ENCODE data around the gene FLVCR1. TPM values are rescaled to one million over a fixed set of nuclear protein-coding genes. Genes with fewer than 3 reads are reported as not detected.

FLVCR1 gene
- total and polyA plus RNA-seq, 9 of the 15 experiments (the other 6 are each of a cell fraction or from before 2014, with no cell fraction given), result 5.2 to 18.0 (median 12.5) TPM

DNA sequence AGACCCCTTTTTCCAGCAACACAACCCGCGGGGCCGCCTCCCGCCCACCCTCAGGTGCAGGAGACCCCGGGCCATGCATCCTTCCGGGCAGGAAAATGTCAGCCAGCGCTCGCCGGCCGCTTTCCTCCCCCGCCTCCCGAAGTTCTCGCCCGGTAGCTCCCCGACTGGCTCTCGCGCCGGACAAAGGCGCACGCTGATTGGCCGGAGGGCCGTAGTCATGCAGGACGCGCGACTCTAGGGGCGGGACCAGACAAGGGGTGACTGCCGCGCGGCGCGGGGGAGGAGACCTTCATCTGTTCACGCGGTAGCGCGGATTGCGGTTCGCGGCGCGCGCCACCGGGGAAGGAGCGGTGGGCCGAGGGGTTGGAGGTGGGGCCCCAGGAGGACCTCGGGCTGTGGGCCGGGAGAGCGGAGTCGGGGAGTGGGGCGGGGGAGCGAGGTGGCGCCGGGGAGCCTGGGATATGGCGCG, at the start of gene FLVCR1 (continued):
- TF ChIP-seq FOXA1 (IDR thresholded peaks at IDR 0.05; ENCODE audit: borderline replicate concordance) (no peak), SMARCE1 (IDR thresholded peaks at IDR 0.05) (no peak; the same call in 1 of the 2 replicates), ZNF57 (CRISPR knock-in tag; IDR thresholded peaks at IDR 0.05) (no peak), ZBTB17 (CRISPR knock-in tag; IDR thresholded peaks at IDR 0.05) (0 out of 2 replicates have a peak, but pooled peaks have one; percentile 4), MBD2 (IDR thresholded peaks at IDR 0.05; ENCODE audit: borderline replicate concordance, low read depth) (peak; percentile 85)
- TF ChIP-seq, protein P1, sequence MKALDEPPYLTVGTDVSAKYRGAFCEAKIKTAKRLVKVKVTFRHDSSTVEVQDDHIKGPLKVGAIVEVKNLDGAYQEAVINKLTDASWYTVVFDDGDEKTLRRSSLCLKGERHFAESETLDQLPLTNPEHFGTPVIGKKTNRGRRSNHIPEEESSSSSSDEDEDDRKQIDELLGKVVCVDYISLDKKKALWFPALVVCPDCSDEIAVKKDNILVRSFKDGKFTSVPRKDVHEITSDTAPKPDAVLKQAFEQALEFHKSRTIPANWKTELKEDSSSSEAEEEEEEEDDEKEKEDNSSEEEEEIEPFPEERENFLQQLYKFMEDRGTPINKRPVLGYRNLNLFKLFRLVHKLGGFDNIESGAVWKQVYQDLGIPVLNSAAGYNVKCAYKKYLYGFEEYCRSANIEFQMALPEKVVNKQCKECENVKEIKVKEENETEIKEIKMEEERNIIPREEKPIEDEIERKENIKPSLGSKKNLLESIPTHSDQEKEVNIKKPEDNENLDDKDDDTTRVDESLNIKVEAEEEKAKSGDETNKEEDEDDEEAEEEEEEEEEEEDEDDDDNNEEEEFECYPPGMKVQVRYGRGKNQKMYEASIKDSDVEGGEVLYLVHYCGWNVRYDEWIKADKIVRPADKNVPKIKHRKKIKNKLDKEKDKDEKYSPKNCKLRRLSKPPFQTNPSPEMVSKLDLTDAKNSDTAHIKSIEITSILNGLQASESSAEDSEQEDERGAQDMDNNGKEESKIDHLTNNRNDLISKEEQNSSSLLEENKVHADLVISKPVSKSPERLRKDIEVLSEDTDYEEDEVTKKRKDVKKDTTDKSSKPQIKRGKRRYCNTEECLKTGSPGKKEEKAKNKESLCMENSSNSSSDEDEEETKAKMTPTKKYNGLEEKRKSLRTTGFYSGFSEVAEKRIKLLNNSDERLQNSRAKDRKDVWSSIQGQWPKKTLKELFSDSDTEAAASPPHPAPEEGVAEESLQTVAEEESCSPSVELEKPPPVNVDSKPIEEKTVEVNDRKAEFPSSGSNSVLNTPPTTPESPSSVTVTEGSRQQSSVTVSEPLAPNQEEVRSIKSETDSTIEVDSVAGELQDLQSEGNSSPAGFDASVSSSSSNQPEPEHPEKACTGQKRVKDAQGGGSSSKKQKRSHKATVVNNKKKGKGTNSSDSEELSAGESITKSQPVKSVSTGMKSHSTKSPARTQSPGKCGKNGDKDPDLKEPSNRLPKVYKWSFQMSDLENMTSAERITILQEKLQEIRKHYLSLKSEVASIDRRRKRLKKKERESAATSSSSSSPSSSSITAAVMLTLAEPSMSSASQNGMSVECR (CRISPR knock-in tag; IDR thresholded peaks at IDR 0.05), result no peak
- TF ChIP-seq, protein P2, sequence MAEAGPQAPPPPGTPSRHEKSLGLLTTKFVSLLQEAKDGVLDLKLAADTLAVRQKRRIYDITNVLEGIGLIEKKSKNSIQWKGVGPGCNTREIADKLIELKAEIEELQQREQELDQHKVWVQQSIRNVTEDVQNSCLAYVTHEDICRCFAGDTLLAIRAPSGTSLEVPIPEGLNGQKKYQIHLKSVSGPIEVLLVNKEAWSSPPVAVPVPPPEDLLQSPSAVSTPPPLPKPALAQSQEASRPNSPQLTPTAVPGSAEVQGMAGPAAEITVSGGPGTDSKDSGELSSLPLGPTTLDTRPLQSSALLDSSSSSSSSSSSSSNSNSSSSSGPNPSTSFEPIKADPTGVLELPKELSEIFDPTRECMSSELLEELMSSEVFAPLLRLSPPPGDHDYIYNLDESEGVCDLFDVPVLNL (CRISPR knock-in tag; IDR thresholded peaks at IDR 0.05; ENCODE audit: low read depth), result 0 out of 2 replicates have a peak, but pooled peaks have one; percentile 62
- TF ChIP-seq, protein P3, sequence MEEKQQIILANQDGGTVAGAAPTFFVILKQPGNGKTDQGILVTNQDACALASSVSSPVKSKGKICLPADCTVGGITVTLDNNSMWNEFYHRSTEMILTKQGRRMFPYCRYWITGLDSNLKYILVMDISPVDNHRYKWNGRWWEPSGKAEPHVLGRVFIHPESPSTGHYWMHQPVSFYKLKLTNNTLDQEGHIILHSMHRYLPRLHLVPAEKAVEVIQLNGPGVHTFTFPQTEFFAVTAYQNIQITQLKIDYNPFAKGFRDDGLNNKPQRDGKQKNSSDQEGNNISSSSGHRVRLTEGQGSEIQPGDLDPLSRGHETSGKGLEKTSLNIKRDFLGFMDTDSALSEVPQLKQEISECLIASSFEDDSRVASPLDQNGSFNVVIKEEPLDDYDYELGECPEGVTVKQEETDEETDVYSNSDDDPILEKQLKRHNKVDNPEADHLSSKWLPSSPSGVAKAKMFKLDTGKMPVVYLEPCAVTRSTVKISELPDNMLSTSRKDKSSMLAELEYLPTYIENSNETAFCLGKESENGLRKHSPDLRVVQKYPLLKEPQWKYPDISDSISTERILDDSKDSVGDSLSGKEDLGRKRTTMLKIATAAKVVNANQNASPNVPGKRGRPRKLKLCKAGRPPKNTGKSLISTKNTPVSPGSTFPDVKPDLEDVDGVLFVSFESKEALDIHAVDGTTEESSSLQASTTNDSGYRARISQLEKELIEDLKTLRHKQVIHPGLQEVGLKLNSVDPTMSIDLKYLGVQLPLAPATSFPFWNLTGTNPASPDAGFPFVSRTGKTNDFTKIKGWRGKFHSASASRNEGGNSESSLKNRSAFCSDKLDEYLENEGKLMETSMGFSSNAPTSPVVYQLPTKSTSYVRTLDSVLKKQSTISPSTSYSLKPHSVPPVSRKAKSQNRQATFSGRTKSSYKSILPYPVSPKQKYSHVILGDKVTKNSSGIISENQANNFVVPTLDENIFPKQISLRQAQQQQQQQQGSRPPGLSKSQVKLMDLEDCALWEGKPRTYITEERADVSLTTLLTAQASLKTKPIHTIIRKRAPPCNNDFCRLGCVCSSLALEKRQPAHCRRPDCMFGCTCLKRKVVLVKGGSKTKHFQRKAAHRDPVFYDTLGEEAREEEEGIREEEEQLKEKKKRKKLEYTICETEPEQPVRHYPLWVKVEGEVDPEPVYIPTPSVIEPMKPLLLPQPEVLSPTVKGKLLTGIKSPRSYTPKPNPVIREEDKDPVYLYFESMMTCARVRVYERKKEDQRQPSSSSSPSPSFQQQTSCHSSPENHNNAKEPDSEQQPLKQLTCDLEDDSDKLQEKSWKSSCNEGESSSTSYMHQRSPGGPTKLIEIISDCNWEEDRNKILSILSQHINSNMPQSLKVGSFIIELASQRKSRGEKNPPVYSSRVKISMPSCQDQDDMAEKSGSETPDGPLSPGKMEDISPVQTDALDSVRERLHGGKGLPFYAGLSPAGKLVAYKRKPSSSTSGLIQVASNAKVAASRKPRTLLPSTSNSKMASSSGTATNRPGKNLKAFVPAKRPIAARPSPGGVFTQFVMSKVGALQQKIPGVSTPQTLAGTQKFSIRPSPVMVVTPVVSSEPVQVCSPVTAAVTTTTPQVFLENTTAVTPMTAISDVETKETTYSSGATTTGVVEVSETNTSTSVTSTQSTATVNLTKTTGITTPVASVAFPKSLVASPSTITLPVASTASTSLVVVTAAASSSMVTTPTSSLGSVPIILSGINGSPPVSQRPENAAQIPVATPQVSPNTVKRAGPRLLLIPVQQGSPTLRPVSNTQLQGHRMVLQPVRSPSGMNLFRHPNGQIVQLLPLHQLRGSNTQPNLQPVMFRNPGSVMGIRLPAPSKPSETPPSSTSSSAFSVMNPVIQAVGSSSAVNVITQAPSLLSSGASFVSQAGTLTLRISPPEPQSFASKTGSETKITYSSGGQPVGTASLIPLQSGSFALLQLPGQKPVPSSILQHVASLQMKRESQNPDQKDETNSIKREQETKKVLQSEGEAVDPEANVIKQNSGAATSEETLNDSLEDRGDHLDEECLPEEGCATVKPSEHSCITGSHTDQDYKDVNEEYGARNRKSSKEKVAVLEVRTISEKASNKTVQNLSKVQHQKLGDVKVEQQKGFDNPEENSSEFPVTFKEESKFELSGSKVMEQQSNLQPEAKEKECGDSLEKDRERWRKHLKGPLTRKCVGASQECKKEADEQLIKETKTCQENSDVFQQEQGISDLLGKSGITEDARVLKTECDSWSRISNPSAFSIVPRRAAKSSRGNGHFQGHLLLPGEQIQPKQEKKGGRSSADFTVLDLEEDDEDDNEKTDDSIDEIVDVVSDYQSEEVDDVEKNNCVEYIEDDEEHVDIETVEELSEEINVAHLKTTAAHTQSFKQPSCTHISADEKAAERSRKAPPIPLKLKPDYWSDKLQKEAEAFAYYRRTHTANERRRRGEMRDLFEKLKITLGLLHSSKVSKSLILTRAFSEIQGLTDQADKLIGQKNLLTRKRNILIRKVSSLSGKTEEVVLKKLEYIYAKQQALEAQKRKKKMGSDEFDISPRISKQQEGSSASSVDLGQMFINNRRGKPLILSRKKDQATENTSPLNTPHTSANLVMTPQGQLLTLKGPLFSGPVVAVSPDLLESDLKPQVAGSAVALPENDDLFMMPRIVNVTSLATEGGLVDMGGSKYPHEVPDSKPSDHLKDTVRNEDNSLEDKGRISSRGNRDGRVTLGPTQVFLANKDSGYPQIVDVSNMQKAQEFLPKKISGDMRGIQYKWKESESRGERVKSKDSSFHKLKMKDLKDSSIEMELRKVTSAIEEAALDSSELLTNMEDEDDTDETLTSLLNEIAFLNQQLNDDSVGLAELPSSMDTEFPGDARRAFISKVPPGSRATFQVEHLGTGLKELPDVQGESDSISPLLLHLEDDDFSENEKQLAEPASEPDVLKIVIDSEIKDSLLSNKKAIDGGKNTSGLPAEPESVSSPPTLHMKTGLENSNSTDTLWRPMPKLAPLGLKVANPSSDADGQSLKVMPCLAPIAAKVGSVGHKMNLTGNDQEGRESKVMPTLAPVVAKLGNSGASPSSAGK (IDR thresholded peaks at IDR 0.05), result peak; percentile 94
- TF ChIP-seq, protein P4, sequence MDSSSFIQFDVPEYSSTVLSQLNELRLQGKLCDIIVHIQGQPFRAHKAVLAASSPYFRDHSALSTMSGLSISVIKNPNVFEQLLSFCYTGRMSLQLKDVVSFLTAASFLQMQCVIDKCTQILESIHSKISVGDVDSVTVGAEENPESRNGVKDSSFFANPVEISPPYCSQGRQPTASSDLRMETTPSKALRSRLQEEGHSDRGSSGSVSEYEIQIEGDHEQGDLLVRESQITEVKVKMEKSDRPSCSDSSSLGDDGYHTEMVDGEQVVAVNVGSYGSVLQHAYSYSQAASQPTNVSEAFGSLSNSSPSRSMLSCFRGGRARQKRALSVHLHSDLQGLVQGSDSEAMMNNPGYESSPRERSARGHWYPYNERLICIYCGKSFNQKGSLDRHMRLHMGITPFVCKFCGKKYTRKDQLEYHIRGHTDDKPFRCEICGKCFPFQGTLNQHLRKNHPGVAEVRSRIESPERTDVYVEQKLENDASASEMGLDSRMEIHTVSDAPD (CRISPR knock-in tag; IDR thresholded peaks at IDR 0.05), result no peak
